Suppressor macrophage treated with lipopolysaccharide for 1 hour (primary cell): ENCODE measurements around the gene CMTM3.
A peak's percentile ranks its signal among the peaks of the same experiment; 100 is the strongest.
"Not testable (repeated sequence)": the region's sequence is repeated elsewhere in the genome, so short reads cannot be mapped to it uniquely, and the experiment has no call there.

Experiments
- DNase-seq, 3 donors: peaks; one replicate each; pipeline ENCODE4 v3.0.0-alpha.2; 2020 to 2022

Gene CMTM3, protein sequence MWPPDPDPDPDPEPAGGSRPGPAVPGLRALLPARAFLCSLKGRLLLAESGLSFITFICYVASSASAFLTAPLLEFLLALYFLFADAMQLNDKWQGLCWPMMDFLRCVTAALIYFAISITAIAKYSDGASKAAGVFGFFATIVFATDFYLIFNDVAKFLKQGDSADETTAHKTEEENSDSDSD

GRCh38 chr16:66604376-66605176 lies at the start of gene CMTM3:
CMTM3 (plus strand) TSS chr16:66604704; CDS start chr16:66604806, 102 bp downstream.
- peak; percentile 74 to 90 (median 79) for DNase-seq

GRCh38 chr16:66560107-66560506 lies 44.4 kb upstream of the CMTM3 start:
- no peak for DNase-seq

DNA sequence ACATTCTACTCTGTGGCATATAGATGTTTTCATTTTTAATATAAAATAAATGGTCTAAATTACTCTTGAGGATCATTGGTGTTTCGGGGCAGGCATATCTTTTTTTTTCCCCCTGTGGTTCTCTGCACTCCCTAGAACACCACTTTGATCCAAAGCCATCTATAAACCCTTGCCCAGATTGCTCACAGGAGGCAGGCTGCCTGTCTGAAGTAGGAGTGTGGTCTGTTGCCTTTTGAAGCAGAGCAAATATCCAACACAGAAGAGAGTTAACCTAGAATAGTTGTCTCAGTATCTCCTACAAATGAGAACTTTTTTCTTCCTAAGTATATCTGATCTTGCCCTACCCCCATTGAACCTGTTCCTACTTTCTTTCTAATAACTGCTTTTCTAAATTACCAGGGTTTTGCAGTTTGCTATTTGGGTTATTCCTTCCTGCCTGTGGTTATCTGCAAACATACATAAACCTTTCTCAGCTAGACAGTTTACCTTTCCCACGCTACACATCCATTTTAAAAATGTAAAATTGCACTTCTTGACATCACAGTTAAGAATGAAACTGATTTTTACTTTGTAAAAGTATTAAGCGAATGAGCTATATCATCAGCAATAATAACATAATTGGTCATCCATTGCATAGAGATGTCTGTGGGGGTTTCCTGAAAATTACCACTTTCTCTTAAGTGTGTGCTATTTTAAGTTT lies 43.0 kb upstream of the CMTM3 start:
- no peak for DNase-seq

DNA sequence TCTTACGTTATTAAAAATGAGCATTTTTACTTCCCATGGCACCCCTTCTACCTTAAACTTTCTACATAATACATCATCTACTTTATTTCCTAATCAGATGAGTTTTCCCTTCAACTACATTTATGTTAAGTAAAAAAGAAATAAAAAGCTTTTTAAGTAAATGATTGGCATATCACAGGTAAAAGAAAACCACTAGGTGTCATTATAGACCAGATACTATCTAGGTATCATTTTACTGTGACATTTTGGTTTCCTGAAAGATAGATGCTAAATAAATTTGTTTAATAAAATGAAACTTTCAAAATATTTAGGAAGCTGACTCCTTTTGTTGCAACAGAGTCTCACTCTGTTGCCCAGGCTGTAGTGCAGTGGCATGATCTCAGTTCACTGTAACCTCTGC lies 42.1 kb upstream of the CMTM3 start:
- peak in 1 of 3 donors; percentile 41 for DNase-seq

DNA sequence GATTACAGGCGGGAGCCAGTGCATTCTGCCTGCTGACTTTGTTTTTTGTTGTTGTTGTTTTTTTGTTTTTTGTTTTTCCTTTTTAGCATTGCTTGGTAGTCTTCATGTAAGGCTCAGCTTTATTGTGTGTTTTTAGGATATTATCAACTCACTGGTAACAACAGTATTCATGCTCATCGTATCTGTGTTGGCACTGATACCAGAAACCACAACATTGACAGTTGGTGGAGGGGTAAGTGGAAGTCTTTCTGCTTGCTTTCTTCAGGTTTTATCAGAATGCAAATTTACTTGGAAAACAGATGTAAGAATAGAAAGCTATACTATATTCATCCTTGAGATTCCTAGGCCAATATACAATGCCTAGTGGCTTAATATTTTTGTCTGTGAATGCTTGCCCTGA lies 41.5 kb upstream of the CMTM3 start:
- no peak for DNase-seq

- DNase-seq, result no peak
Measured at GRCh38 chr16:66563574-66564334, 40.8 kb upstream of the CMTM3 start.

- DNase-seq, result no peak
Measured at GRCh38 chr16:66566051-66566901, 38.2 kb upstream of the CMTM3 start, which contains the start of gene CMTM1. CMTM1 (plus strand) TSS chr16:66566439; CDS start chr16:66566514, 75 bp downstream.

DNA sequence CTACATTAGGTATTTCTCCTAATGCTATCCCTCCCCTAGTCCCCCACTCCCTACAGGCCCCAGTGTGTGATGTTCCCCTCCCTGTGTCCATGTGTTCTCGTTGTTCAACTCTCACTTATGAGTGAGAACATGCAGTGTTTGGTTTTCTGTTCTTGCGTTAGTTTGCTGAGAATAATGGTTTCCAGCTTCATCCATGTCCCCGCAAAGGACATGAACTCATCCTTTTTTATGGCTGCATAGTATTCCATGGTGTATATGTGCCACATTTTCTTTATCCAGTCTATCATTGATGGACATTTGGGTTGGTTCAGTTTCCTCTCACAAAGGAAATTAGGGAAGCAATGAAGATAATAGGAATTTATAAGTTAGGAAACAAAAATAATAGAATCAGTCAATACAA lies 37.2 kb upstream of the CMTM3 start:
- DNase-seq, result not testable (repeated sequence)

GRCh38 chr16:66568355-66568754 lies 36.1 kb upstream of the CMTM3 start:
- DNase-seq, result no peak

DNA sequence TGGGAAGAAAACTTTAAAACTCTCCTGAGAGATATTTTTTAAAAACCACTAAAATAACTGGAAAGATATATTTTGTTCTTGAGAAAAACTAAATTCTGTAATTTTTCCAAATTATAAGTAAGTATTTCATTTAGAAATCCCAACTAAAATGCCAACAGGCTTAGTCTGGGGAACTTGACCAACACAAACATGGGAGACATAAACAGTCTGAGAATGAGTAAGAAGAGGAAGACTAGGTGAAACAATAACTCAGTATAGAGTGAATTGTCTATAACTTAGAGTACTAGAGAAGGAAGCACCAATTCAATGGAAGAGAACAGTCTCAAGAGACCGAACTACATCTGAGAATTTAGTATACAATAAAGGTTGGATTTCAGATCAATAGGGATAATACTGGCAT lies 35.4 kb upstream of the CMTM3 start:
- no peak for DNase-seq

- peak; percentile 30 to 70 (median 66) for DNase-seq
Measured at GRCh38 chr16:66569827-66570405, 34.6 kb upstream of the CMTM3 start.

DNA sequence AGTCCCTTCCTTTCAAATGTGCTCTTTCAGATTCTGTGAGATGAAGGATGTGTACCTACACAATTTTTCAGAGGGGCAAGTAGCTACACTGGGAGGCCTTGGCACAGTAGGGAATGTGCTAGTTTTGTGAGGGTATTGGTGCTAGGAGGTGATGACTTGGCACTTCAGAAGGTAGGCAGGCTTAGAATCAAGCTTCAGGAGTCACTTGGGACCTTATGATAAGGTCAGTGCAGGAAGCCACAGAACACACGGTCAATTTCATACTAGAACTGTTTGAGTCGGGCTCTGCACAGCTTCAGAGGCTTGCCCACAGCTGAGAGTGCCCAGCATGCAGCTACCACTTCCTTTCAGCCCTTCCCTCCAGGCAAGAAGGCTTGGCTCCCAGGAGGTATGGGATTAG lies 32.1 kb upstream of the CMTM3 start:
- DNase-seq, result no peak

DNA sequence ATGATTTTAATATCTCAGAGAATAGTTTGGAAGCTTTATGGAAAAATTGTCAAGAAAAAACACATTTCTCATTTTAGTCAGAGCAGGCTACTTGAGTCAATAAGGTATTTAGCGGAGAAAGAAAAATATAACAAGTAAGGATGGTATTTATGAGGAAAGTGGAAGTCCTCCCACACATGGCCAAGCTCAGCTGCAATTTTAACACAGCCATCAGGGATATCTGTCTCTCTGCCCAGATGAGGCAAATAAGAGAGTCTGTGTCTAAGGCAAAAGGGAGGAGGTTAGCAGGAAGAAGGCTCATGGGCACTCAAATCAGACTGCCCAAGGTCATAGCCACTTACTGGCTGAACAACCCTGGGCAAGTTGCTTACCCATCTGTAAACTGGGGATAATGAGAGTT lies 30.4 kb upstream of the CMTM3 start:
- DNase-seq, result no peak

GRCh38 chr16:66574531-66574930 lies 30.0 kb upstream of the CMTM3 start:
- DNase-seq, result no peak

DNA sequence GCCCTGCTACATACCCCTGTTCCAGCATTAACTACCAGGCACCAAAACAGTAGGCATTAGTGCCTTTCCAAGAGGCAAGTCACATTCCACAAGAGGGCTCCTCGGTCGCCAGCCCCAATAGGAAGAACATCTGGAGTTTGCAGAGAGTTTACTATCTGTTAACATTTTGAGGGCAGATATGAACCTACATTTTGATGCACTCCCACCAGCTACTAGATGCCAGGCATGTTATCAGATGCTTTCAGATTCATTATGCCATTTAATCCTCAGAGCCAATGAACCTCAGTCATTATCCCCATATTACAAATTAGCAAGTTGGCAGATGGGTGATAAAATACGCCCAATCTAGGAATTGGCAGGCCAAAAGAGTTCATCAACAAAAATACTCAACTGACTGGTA lies 29.4 kb upstream of the CMTM3 start:
- DNase-seq, result no peak

- no peak for DNase-seq
Measured at GRCh38 chr16:66576296-66576695, 28.2 kb upstream of the CMTM3 start.

DNA sequence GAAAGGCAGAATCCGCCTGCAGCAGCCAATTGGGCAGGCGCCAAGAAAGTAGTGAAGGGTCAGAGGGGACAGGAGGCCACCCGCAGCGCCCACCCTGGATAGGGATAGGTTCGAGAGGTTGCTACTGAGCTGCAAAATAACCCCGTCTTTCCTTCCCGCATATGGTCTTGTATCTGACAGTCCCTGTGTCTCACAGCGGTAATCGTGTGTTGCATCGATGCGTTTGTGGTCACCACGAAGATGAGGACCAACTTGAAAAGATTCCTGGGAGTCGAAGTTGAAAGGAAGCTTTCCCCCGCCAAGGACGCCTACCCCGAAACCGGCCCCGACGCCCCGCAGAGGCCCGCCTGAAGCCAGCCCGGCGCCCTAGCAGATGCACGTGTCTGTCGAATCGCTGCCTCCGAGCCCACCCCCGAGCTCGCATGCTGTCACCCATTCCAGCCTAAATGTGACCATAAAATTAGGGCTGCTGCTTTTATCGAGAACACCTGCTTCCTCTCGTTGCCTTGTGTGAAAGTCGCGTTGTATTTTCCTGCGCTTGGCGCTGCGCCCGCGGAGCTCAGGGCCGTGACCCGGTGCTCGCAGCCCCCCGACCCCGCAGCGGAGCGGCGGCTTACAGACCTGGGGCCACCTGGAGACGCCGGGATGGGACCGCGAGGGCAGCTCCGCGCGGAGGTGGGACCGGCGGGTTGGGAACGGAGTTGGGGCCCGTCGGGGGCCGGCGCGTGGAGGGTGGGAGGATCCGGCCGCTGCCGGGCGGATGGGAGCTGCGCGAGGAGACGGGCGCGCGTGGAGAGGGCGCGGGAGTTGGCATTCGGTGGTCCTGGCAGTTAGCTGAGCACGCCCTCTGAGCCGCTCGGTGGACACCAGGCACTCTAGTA lies 25.6 kb upstream of the CMTM3 start, which contains the start of gene CMTM2:
Gene CMTM2, plus strand, starts transcription at position 813 of the 881 bp plus-strand sequence. CDS start 145 bp downstream, outside the sequence.
- DNase-seq, result no peak

DNA sequence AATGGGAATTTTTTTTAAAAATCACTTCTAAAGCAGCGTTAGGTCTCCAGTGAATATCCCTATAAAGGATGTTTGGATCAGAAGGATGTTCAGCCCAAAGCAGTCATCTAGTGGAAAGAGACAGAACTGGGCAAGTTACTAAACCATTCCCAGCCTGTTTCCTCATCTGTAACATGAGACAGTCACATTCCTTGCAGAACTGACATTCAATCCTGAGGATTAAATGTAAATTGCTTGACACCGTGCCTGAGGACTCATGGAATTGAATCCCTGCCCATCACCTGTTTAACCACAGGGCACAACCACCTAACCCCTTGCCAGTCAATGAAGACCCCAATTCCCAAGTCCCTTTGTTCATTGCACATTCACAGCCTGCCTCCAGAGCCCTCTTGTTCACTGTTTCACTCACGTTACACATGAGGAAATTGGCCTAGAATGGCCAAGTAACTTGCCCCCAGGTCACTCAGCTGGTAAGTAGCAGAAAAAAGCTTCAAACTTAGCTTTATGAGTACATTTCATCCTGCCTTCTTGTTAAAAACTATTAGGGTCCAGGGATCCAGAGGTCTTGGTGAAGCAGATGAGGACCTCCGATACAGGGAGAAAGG lies 23.8 kb upstream of the CMTM3 start:
- no peak for DNase-seq

DNA sequence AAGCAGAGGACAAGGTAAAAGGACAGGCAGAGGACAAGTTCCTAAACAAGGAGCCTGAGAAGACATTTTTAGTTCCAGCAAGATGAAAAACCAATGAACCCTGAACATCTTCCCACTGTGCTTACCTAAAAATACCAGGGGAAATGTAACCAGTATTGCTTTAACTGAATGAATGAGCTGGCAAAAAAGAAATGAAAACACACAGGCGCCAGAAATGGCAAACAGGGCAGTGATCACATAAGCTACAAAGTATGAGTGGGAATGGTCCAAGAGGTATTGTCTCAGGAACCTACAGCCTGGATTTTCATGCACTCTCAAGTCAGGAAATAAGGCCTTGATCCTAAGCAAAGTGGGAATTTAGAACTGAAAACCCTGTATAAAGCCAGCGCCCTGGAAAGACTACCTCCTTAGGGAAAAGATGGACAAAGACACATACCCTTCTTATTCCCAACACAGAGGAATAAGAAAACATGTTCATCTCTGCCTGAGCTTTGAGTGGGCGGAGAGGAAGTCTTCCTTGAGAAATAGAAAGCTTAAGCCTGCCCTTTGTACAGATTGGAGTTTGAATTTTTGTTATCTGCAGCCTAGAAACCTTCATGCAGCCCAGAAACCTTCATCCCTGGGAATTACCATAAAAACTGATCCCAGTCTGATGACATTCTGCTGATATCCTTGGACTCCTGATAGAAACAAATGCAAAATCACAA lies 23.1 kb upstream of the CMTM3 start:
- peak; percentile 75 to 78 (median 77) for DNase-seq
